Spleen (tissue), 7 donors: ENCODE data around the gene GOLGA7B.

Experiments
- POLR2A ChIP-seq, 3 donors: fragments of 450-650 bp; IDR thresholded peaks; one replicate each; pipeline ENCODE4 v1.5.1; 2017; ENCODE audit warnings: antibody characterized with exemption in 3 of 3, mild to moderate bottlenecking in 1 of 3
- POLR2AphosphoS5 ChIP-seq, 3 donors: sonication (generic); formaldehyde crosslinking; IDR thresholded peaks; one replicate each; pipeline ENCODE4 v1.5.1; 2017; ENCODE audit warnings: antibody characterized with exemption in 3 of 3
- TF ChIP-seq, protein P1 (sequence below), 11 experiments: fragments of 200-600 bp in 7 of 11; fragments of 450-650 bp in 4 of 11; sonication (generic) in 4 of 11; IDR thresholded peaks in 8 of 11; conservative IDR thresholded peaks in 3 of 11; 1 replicate in 7 of 11; 2 replicates in 4 of 11; pipeline versions ENCODE4 v1.4.0 to v1.8.0; 2016 to 2021; ENCODE audit warnings: antibody characterized with exemption in 11 of 11, inconsistent platforms in 4 of 11, mild to moderate bottlenecking in 1 of 11
- donor health status: DM: no; HTN: no; CAD: no; lungs with moderate emphysema.
- donor health status: DM: no; HTN: no; CAD: no.
- donor health status: DM: no; HTN: no; CAD: no.

DNA sequence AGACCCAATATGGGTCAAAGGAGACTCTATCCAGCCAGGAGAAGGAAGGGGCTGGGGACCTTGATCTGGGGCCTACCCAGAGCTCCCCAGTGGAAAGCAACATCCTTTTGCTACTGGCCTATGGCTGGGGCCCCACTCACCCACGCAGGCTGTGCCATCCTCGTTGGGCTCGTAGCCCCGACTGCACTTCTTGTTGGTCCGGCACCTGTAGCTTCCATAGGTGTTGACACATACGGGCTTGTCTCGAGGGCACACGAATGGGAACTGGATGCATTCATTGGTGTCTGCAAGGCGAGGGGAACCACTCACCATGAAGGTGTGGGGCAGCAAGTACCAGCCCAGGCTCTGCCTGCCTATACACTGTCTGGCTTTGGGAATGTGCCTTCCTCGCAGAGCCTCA is 30.5 kb downstream of the GOLGA7B start:
- TF ChIP-seq, protein P1, sequence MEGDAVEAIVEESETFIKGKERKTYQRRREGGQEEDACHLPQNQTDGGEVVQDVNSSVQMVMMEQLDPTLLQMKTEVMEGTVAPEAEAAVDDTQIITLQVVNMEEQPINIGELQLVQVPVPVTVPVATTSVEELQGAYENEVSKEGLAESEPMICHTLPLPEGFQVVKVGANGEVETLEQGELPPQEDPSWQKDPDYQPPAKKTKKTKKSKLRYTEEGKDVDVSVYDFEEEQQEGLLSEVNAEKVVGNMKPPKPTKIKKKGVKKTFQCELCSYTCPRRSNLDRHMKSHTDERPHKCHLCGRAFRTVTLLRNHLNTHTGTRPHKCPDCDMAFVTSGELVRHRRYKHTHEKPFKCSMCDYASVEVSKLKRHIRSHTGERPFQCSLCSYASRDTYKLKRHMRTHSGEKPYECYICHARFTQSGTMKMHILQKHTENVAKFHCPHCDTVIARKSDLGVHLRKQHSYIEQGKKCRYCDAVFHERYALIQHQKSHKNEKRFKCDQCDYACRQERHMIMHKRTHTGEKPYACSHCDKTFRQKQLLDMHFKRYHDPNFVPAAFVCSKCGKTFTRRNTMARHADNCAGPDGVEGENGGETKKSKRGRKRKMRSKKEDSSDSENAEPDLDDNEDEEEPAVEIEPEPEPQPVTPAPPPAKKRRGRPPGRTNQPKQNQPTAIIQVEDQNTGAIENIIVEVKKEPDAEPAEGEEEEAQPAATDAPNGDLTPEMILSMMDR (IDR thresholded peaks at IDR 0.05 in 8 of 11, conservative IDR thresholded peaks at IDR 0.05 in 3 of 11) = no peak
- TF ChIP-seq POLR2A (IDR thresholded peaks at IDR 0.05) = no peak
- no peak for TF ChIP-seq POLR2AphosphoS5 (IDR thresholded peaks at IDR 0.05)
